NCI-H345 (cell line): ENCODE measurements around the gene DUSP6.
"Not testable (repeated sequence)": the region's sequence is repeated elsewhere in the genome, so short reads cannot be mapped to it uniquely, and the experiment has no call there.

ENCODE experiments used
- DNase-seq: peaks from one replicate; lab custom pipeline; 2025; lab: John Stamatoyannopoulos, UW

Gene DUSP6

DNA sequence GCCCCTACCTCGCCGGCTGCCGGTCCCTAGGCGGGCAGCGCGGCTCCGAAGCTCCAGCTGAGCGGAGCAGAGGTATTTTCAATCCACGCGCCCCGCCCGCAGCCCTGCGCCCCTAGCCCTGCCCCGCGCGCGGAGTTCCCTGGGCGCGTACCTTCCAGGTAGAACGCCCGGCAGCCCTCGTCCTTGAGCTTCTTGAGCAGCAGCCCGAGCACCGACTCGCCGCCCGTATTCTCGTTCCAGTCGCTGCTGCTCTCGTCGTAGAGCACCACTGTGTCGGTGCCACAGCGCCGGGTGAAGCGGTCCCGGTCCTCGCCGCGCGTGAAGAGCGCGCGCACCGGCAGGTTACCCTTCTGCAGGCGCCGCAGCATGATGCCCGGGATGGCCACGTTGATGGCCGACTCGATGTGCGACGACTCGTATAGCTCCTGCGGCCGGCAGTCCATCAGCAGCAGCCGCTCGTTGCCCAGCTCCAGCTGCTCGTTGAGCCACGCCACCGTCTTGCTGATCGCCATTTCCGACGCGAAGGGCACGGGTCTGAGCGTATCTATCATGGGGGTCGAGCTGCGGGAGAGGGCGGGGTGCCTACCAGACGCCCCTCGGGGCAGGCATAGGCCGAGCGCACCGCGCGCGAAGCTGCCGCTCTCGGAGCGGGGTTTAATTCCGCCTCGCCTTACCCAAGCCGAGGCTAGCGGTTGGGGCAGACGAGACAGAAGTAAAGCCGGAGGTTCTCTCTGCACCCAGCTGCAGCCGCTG, 636 bp downstream of the DUSP6 start:
- DNase-seq, result peak; percentile 70

DNA sequence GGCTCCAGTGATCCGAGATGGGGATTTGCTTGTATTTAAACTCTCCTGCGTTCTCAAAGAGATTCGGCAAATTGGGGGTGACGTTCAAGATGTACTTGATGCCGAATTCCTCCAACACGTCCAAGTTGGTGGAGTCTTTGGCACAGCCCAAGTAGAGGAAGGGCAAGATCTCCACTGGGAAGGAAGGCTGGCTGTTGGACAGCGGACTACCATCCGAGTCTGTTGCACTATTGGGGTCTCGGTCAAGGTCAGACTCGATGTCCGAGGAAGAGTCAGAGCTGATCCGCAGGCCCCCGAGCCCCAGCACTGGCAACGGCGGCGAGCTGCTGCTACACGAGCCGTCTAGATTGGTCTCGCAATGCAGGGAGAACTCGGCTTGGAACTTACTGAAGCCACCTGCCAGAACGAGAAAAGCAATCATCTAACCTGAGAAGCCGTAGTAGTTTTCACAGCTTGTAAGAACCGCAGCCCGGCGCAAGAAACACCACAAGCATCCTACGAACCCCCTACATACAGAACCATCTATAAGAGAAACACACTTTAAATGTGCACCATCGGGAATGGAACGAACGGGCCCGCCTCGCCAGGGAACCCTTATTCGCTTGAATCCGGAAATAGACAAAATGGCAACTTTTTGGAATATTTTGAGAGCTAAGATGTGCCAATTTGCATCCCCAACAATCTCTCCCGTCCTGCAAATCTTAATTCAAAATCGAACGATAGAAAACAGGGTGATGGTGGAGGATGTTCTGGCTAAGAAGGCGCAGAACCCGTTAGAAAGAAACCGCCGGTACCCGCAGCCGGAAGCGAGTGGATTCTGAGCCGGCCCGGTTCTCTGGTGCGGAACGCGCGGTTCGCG, 1.4 kb downstream of the DUSP6 start:
- peak; percentile 16 for DNase-seq

DNA sequence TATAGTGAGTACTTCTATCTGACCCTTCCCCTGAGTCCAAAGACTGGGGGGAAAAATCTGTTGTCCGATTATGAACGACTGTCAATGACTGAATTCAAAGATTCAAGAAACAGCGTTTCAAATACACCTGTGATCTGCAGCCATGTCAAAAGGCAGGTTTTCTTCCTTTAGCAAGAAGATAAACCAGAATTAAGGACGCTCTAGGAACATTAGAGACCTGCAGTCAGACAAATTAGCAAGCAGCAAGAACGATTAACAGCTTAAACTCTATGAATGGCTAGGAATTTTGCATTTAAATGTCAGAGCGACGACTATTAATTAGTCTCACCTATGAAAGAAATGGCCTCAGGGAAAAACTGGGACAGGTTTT, 2.1 kb downstream of the DUSP6 start:
- DNase-seq, result no peak

DNA sequence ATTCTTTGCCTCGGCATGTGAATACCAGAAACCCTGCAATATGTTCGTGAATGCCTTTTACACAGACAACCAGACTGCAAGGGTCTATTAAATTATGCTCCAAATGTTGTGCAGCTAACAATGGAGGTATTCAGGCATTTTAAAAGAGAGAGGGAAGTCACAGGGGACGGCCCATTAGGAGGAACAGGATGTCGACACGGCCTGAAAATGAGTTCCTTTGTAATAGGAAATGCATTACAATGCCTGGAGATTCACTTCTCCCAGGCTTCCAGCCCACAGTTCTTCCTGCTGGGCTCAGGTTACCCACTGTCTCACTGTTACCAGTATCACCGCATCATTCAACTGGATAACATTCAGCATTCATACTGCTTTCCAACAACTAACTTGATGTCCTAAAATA, 2.5 kb downstream of the DUSP6 start:
- DNase-seq, result peak; percentile 38

DNA sequence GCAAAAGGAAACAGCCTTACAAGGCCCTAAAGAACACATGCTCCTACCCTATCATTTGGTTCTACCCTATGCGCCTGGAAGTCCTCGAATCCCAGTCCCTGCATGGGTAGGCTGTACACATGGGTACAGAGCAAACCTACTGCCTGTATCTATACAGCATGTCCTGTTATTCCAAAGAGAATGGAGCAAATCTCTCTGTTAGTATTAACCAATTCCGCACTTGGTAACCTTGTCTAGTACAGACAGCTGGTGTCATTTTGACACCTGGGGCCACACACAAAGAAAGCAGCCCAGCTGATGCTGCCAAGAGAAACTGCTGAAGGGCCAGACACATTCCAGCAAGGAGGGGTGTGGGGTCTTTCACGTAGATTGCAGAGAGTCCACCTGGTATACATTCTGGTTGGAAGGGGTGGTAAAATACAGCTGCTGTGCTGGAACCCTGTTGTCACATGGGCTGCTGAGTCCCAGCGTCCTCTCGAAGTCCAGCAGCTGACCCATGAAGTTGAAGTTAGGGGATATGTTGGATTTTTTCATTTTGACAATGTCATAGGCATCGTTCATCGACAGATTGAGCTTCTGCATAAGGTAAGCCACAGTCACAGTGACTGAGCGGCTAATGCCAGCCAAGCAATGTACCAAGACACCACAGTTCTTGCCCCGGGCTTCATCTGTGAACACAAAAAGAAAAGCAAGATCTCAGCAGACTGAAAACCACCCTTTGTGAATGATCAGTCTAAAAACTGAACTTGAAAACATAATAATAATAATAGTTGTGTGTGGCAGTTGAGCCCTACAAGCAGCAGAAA, 3.2 kb downstream of the DUSP6 start:
- no peak for DNase-seq

DNA sequence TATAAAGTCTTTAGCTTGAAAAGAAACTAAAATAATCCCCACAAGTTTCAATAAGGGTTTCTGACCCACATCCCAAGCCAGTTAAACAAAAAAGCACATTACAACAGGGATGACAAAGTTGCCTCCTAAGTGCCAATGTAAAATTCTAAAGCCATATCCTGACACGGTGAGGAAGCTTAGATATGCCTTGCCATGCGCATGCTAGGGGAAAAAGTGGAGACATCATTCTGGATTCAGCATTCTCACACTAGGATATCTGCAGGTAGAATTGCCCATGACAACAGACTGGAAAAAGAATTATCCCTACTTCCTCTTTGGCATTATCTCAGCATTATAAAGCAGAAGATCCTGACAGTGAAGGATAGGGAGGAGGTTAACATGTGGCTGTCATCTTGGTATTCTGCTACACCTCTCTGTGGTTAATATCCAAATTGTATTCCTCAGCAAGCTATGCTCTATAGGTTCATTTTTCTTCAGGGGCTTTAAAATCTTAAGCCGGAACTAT, 4.9 kb downstream of the DUSP6 start:
- DNase-seq, result no peak

DNA sequence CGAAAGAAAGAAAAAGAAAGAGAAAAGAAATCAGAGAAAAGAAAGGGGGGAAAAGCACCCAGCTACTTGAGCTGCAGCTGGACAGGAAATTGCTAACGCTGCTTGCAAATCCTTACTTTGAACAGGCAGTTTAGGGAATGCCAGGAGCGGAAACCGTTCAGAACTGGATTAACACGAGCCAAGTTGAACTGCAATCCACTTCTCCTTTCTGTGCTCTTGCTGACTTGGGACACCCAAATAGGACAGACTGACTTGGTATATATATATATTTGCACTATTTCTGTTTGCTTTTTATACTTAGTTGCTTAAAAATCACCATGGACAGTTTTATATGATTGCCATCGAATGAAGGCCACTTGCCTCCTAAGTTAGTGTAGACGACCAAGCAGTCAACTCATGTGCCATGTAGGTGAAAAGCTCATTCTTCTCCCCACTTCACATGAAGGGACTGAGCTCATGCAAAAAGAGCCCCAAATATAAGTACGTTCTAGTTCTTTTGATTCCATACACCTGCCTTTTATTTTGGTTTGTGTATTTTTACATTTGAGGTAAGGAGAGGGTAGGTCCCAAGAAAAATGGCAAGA, 5.5 kb downstream of the DUSP6 start:
- DNase-seq, result peak; percentile 34

DNA sequence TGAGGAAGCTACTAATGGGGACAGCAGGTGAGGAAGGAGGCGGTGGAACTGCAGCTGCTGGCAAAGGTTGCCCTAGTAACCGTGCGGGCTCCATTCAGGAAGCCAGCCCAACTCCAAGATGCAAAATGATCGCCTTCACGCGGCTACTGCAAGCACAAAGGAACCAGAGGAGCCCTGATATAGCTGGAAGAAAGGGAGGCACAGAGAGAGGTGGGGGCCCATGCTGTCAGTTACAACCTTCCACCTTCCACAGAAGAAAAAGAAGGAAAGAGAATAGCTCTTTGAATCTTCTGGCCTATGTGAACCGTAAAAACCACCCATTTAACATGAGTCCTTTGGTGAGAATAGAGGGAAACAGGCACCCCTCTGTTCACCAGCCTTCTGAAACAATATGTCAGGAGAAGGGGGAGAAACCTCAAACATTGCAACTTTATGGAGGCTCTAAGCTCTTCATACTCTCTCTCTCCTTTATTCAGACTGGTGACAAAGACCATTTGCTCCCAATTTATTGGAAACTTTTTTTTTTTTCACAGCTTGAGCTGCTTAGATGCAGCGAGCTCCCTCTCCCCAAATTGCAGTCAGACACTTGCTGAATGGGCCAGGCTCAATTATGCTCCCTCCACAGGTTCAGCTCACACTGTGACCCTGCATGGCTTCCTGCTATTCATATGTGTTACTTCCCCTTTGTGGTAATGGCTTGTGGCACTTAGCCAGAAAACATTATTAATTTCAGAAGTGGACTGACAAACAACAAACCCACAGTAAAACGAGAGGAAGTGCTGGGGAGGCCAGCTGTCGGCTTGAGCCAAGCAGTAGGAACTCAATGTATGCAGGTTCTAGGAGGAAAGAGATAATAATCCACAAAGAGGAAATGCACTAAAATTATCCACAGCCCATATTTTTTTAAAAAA, 6.2 kb downstream of the DUSP6 start:
- peak; percentile 60 for DNase-seq

DNA sequence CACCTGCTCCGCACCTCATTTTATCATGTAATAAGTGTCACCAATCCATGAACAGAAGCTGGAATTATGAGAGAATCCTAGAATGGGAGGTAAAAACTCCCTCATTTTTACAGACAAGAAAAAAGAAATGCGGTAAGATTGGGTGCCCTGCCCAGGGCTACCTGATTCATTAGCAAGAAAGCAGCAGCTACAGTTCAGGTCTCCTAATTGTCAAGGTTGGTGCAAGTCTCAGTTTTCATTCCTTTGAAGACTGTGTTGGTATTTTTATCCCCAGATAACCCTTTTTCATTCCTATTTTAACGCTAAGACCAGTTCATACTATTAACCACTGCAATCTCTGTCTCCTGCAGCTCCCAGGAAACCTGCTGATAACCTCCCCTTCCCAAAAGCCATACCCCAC, 6.9 kb downstream of the DUSP6 start:
- no peak for DNase-seq

DNA sequence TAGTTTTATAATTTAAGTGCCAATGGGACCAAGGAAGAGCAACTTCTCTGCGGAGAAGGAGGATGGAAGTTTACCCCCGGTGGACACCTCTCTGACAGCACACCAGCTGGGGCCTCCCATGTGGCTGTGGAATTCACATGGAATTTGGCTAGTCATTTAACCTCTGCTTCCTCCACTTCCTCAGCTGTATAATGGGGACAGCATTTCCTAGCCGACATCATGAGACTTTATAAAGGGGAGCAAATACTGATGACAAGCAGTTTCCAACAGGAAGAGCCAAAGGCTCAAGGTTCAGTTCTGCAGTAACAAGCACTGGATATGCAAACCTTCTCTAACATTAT, 7.5 kb downstream of the DUSP6 start:
- DNase-seq, result no peak

DNA sequence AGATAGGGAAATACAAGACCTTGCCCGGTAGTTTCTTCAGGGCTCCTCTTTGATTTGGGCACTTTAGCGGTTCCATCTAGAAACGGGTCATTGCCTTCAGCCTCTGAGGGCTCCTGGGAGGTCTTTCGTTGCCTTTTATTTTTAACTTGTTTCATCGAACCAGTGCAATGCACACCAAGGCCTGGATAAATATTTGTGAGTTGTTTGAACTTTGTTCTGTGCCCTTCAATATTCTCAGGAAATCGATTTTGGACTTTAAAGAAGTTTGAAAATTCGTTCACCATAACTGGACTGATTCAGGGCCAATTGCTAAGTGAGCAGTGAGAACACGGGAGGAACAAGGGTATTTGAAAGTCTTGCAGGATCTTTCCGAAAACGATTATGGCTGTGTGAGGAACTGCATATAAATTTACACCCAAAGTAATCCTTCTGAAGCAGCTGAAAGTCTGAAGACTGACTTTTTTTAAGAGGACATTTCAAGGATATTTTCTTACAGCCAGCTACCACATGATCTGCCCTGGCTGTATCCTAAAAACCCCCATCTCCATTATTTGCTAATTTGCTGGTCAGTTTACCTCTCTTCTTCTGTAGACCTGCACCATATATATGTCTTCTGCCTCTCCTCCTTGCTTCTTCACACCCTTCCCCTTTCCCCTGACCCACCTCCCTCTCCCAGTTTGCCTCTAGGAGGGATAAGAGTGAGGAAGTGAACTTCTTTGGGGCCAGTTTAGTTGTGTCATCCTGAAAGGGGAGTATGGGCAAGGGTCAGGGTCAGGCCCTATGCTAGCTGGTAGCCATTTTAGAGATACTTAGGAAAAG, 8.0 kb downstream of the DUSP6 start:
- DNase-seq, result no peak

DNA sequence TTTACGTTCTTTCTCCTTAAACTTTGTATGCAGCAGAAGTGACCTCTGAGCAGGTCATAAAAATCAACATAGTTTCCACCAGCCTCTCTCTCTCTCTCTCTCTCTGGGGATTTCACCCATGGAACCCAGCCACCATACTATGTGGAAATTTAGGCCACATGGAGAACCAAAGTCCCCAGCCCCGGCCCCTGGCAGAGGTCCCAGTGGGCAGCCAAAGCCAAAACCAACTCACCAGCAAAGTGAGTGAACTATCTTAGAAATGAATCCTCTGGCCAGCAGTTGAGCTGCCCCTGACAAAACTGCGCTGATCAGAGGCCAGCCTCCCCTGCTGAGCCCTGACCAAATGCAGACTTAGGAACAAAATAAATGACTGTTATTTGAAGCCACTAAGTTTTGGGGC, 9.2 kb downstream of the DUSP6 start:
- DNase-seq, result no peak

DNA sequence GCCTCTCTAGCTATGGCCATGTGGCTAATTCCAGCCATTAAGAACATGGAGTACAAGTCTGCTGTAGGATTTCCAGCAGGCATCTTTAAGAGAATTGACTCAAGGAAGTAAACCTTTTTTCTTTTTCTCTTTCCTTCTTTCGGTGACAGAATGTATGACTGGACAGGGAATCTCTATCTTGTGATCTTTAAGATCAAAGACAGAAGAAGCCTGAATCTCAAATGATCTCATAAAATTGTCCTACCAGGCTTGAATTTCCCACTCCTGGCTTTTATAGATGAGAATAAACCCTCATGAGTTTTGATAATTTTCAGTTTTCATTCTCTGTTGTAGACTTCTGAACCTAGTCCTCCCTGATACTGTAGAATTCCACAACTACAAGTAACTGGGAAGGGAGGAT, 11.4 kb downstream of the DUSP6 start:
- no peak for DNase-seq

DNA sequence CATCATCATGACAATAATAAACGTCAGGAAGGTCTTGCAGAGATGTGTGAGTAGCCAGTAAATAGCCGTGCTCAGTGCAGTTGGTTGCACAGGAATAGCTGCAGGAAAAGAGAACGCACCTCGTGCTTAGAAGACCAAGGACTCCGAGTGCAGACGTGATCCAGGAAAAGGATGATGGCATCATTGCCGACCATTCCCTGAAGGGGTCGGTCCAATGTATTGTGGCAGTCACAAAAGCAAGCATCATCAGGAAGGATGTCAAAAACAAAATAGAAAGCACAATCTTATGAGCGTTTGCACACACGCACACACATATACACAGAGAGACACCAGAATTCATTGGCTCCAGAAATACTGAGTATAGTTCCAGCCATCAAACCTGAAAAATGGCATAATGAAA, 12.8 kb downstream of the DUSP6 start:
- DNase-seq, result no peak

DNA sequence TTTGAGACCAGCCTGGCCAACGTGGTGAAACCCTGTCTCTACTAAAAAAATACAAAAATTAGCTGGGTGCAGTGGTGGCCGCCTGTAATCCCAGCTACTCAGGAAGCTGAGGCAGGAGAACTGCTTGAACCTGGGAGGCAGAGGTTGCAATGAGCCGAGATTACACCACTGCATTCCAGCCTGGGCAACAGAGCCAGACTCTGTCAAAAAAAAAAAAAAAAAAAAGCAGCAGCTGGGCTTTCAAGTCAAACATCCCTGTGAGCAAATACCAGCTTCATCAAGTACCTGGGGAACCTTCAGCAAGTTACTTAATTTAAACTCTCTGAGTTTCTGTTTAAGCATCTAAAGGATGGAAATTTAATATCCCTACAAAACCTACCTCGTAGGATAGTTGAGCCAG, 15.2 kb downstream of the DUSP6 start:
- DNase-seq, result not testable (repeated sequence)

DNA sequence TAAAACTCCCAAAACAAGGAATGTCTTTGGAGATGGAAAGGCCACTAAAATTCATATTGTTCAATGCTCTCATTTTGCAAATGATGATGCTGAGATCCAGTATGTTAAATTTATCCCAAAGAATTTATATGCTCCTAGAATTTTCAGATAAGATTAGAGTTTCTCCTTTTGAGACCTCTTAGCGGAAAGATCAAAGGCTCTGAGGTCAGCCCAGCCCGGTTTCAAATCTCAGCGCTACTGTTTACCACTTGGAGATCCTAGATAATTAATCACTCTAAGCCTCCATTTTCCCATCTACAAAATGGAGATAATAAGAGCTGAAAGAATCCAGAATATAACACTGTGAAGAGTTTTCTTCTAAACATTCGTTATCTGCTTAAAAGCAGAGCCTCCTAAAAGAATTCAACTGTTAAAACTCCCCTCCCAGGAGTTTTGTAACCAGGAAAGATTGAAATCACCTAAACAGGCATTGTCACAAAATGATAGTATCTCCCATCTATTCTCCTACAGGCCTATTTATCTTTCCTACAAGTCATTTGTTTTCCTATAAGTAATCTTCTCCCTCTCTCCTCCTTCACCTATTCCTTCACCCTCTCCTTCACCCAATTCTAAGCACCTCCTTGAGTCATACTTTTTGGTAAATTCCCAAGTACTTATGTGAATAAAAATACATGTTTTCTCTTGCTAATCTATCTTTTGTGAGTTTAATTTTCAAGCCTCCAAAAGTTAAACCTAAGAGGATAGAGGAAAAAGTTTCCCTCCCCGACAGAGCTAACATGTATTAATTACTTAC, 16.7 kb downstream of the DUSP6 start:
- no peak for DNase-seq

DNA sequence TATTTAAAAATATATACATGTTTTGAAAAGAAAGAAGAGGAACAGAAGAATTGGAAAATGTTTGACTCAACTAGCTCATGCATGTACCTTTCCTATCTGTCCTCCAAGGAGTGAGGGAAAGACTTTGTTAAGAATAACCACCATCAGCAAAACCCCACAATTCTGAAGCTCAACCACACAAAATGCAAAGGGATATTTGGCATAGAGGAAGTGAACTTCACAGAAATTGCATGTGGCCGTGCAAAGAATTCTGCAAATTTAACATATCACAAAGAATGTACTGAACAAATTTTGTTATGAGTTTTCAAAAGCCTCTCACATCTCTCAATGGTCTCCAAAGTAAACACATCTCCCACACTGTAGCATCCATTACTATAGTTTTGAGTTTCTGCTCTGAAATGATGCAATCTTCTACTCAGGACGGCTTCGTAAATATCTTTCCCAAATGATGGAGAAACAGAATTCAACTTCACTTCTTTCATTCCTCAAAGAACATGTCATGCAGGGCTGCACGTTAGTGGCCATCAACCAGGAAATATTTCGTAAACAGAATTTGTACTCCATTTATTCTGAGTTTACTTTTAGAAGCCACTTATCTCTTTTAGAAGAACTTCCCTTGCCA, 17.6 kb downstream of the DUSP6 start:
- no peak for DNase-seq

DNA sequence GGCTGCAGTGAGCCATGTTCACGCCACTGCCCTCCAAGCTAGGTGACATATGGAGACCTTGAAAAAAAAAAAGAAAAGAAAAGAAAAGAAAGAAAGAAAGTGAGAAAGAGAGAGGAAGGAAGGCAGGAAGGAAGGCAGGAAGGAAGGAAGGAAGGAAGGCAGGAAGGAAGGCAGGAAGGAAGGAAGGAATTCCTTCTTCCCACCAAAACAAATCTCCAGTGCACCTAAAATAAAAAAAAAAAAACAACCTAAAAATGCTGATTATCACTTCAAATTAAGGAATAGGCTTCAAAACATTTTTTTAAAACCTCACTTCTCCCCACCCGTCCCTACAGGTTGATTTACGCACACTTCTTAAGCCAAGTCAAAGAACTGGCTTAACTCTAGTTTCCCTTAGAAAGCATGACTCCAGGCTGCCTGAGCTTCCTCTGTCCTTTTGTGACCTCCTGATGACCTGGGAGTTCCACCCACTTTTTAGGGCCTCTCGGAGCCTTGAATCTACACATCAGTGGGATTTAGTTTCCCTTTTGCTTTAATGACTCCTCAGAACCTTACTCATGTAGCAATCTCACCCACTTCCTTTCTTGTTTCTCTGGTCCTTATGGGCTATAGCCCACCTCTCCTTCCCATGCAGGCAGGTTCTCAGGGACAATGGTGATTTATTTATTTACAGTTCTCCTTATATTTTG, 18.6 kb downstream of the DUSP6 start:
- no peak for DNase-seq
